ENCODE measurements around the gene CALHM1. TPM values are rescaled to one million over a fixed set of nuclear protein-coding genes. Genes with fewer than 3 reads are reported as not detected.

The CALHM1 gene
- total RNA-seq, 1 donor from 2014 or later: not detected

GRCh38 chr10:103466734-103467133 is 8.0 kb upstream of the CALHM1 start:
- H3K4me1 ChIP-seq: no peaks in the 10 kb centered on the region
- no peak overlapping the region for H3K4me3 ChIP-seq
- no peaks in the 10 kb centered on the region for H3K27me3 ChIP-seq
- TF ChIP-seq CTCF (IDR thresholded peaks at IDR 0.05): no peak
- intact Hi-C loops (cut with DNase I): no loop called here
- H3K36me3 ChIP-seq: no peaks in the 10 kb centered on the region
- no peaks in the 10 kb centered on the region for H3K9me3 ChIP-seq
- no peak overlapping the region for H3K27ac ChIP-seq
- DNase-seq (ENCODE audit: low spot score in 2 of 2): no peak

- H3K36me3 ChIP-seq: no peaks in the 10 kb centered on the region
- H3K9me3 ChIP-seq: no peaks in the 10 kb centered on the region
- no peak overlapping the region for H3K27ac ChIP-seq
- no peaks in the 10 kb centered on the region for H3K27me3 ChIP-seq
- H3K4me1 ChIP-seq: no peaks in the 10 kb centered on the region
- TF ChIP-seq CTCF (IDR thresholded peaks at IDR 0.05): no peak
- no peak for DNase-seq (ENCODE audit: low spot score in 2 of 2)
- no peak overlapping the region for H3K4me3 ChIP-seq
- intact Hi-C loops (cut with DNase I): no loop called here
These were observed 6.9 kb upstream of the CALHM1 start for GRCh38 chr10:103465411-103466179.

GRCh38 chr10:103463499-103463898 is 4.8 kb upstream of the CALHM1 start:
- no peak for DNase-seq (ENCODE audit: low spot score in 2 of 2)
- H3K4me1 ChIP-seq: no peaks in the 10 kb centered on the region
- TF ChIP-seq CTCF (IDR thresholded peaks at IDR 0.05): no peak
- no peak overlapping the region for H3K4me3 ChIP-seq
- H3K27me3 ChIP-seq: no peaks in the 10 kb centered on the region
- intact Hi-C loops (cut with DNase I): no loop called here
- no peak overlapping the region for H3K27ac ChIP-seq
- H3K9me3 ChIP-seq: no peaks in the 10 kb centered on the region
- H3K36me3 ChIP-seq: no peaks in the 10 kb centered on the region

GRCh38 chr10:103459615-103460014 is 915 bp upstream of the CALHM1 start:
- DNase-seq (ENCODE audit: low spot score in 2 of 2): no peak
- intact Hi-C loops (cut with DNase I): no loop called here
- TF ChIP-seq CTCF (IDR thresholded peaks at IDR 0.05): no peak
- Histone ChIP-seq H3K27ac (no peak overlapping the region), H3K27me3 (no peaks in the 10 kb centered on the region), H3K4me3 (no peak overlapping the region), H3K36me3 (no peaks in the 10 kb centered on the region), H3K4me1 (no peaks in the 10 kb centered on the region), H3K9me3 (no peaks in the 10 kb centered on the region)

- Histone ChIP-seq H3K27ac (no peak overlapping the region), H3K27me3 (no peaks in the 10 kb centered on the region), H3K4me3 (no peak overlapping the region), H3K36me3 (no peaks in the 10 kb centered on the region), H3K4me1 (peaks cover 0 to under 1% of the 10 kb centered on the region in 2 donors), H3K9me3 (no peaks in the 10 kb centered on the region)
- no peak for TF ChIP-seq CTCF (IDR thresholded peaks at IDR 0.05)
- DNase-seq (ENCODE audit: low spot score in 2 of 2): no peak
- intact Hi-C loops (cut with DNase I): no loop called here
These were observed 660 bp downstream of the CALHM1 start for GRCh38 chr10:103457896-103458583.
